ENCODE measurements around the gene UNC5C.

DNA sequence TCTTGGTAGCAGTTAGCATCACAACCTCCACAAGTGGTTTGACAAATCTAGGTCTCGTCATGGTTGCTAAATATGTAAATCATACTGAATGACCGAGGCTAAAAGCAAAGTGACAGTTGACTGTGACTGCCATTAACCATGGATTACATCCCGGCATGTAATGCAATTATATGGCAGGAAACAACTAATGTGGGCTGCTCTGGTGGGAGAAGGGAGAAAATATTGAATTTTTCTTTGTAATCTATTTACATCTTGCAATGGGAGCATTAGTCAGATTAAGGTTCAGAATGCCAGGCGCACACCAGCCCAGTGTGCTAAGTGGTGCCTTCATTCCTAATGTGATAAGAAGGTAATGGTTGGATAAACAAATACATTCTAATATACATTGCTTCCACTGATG, 35.8 kb downstream of the UNC5C start:
- TF ChIP-seq, protein P1, sequence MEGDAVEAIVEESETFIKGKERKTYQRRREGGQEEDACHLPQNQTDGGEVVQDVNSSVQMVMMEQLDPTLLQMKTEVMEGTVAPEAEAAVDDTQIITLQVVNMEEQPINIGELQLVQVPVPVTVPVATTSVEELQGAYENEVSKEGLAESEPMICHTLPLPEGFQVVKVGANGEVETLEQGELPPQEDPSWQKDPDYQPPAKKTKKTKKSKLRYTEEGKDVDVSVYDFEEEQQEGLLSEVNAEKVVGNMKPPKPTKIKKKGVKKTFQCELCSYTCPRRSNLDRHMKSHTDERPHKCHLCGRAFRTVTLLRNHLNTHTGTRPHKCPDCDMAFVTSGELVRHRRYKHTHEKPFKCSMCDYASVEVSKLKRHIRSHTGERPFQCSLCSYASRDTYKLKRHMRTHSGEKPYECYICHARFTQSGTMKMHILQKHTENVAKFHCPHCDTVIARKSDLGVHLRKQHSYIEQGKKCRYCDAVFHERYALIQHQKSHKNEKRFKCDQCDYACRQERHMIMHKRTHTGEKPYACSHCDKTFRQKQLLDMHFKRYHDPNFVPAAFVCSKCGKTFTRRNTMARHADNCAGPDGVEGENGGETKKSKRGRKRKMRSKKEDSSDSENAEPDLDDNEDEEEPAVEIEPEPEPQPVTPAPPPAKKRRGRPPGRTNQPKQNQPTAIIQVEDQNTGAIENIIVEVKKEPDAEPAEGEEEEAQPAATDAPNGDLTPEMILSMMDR (tag by site-specific recombination; IDR thresholded peaks at IDR 0.05): no peak
- TF ChIP-seq, protein P2, sequence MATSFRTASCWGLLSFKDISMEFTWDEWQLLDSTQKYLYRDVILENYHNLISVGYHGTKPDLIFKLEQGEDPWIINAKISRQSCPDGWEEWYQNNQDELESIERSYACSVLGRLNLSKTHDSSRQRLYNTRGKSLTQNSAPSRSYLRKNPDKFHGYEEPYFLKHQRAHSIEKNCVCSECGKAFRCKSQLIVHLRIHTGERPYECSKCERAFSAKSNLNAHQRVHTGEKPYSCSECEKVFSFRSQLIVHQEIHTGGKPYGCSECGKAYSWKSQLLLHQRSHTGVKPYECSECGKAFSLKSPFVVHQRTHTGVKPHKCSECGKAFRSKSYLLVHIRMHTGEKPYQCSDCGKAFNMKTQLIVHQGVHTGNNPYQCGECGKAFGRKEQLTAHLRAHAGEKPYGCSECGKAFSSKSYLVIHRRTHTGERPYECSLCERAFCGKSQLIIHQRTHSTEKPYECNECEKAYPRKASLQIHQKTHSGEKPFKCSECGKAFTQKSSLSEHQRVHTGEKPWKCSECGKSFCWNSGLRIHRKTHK (tag by site-specific recombination; IDR thresholded peaks at IDR 0.05): no peak

Measured in HEK293 (cell line).